ENCODE data around the gene MAMDC4. TPM values are rescaled to one million over a fixed set of nuclear protein-coding genes. Genes with fewer than 3 reads are reported as not detected.

The MAMDC4 gene
- total RNA-seq, 2 donors from 2014 or later, result 6.8 to 15.4 TPM

DNA sequence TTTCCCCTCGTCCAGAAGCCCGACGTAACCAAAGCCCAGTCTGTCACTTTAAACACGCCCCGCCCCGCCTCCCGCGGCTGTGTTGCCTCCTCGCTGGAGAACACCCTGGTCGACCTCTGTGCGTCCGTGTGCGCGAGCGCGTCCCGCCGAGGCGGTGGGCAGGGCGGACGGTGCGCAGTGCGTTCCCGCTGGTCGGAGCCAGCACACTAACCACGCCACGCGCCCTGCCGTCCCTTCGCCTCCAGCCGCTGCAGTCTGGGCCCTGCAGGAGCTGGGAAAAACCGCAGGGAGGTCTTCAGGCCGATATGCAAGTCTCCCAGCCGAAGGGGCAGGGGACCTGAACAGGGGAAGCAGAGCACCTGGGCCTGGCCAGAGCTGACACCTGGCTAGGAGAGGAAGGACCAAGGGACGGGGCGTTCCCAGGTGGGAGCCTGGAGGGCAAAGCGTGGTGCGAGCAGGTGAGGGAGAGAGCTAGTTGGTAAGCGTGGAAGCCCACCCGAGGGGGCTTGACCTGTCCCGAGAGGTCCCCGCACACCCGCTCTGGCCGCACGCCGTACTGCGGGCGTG, 4.2 kb upstream of the MAMDC4 start:
- Mint-ChIP-seq H3K4me3 (peak overlapping the region; percentile 78), H3K4me1 (peaks cover 2% of the 10 kb centered on the region), H3K9me3 (peaks cover 12% of the 10 kb centered on the region), H3K27me3 (ENCODE audit: insufficient read depth) (peaks cover 33% of the 10 kb centered on the region), H3K27ac (peak overlapping the region; percentile 89), H3K36me3 (ENCODE audit: low read depth) (no peaks in the 10 kb centered on the region)
- Histone ChIP-seq H3K4me1 (ENCODE audit: control insufficient read depth, insufficient read depth, low read length) (peaks cover 8% of the 10 kb centered on the region), H3K9ac (ENCODE audit: extremely low read depth, low read length, poor library complexity, severe bottlenecking) (peak overlapping the region; percentile 74), H3K36me3 (ENCODE audit: control insufficient read depth, insufficient read depth, low read length) (peaks cover 10% of the 10 kb centered on the region), H3K9me3 (ENCODE audit: control insufficient read depth, low read length) (no peaks in the 10 kb centered on the region), H3K27ac (ENCODE audit: low read depth, low read length) (peak overlapping the region; percentile 89), H3K4me3 (ENCODE audit: low read length) (peak overlapping the region; percentile 93), H3K27me3 (ENCODE audit: control insufficient read depth, insufficient read depth, low read length, poor library complexity, severe bottlenecking) (no peaks in the 10 kb centered on the region)
- WGBS, 2 experiments (ENCODE audit: insufficient coverage in 1 of 2, insufficient read length in 1 of 2), result 1 to 2% methylated on average over 34 to 48 of the region's 48 CpGs
- peak; percentile 94 for DNase-seq
- TF ChIP-seq, protein P1, sequence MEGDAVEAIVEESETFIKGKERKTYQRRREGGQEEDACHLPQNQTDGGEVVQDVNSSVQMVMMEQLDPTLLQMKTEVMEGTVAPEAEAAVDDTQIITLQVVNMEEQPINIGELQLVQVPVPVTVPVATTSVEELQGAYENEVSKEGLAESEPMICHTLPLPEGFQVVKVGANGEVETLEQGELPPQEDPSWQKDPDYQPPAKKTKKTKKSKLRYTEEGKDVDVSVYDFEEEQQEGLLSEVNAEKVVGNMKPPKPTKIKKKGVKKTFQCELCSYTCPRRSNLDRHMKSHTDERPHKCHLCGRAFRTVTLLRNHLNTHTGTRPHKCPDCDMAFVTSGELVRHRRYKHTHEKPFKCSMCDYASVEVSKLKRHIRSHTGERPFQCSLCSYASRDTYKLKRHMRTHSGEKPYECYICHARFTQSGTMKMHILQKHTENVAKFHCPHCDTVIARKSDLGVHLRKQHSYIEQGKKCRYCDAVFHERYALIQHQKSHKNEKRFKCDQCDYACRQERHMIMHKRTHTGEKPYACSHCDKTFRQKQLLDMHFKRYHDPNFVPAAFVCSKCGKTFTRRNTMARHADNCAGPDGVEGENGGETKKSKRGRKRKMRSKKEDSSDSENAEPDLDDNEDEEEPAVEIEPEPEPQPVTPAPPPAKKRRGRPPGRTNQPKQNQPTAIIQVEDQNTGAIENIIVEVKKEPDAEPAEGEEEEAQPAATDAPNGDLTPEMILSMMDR (conservative IDR thresholded peaks at IDR 0.05), result no peak

- Histone ChIP-seq H3K9ac (ENCODE audit: extremely low read depth, low read length, poor library complexity, severe bottlenecking) (peak overlapping the region; percentile 74), H3K4me3 (ENCODE audit: low read length) (peak overlapping the region; percentile 93), H3K27ac (ENCODE audit: low read depth, low read length) (peak overlapping the region; percentile 89), H3K9me3 (ENCODE audit: control insufficient read depth, low read length) (no peaks in the 10 kb centered on the region), H3K4me1 (ENCODE audit: control insufficient read depth, insufficient read depth, low read length) (peaks cover 8% of the 10 kb centered on the region), H3K27me3 (ENCODE audit: control insufficient read depth, insufficient read depth, low read length, poor library complexity, severe bottlenecking) (no peaks in the 10 kb centered on the region), H3K36me3 (ENCODE audit: control insufficient read depth, insufficient read depth, low read length) (peaks cover 10% of the 10 kb centered on the region)
- 0% methylated on average over 6 to 49 of the region's 53 CpGs for WGBS, 2 experiments (ENCODE audit: insufficient coverage in 1 of 2, insufficient read length in 1 of 2)
- Mint-ChIP-seq H3K4me1 (peaks cover 2% of the 10 kb centered on the region), H3K27ac (peak overlapping the region; percentile 88), H3K9me3 (peaks cover 12% of the 10 kb centered on the region), H3K4me3 (peak overlapping the region; percentile 78), H3K36me3 (ENCODE audit: low read depth) (no peaks in the 10 kb centered on the region), H3K27me3 (ENCODE audit: insufficient read depth) (peaks cover 31% of the 10 kb centered on the region)
- DNase-seq, result peak; percentile 86
- TF ChIP-seq, protein P1 (conservative IDR thresholded peaks at IDR 0.05), result no peak
Measured at GRCh38 chr9:136848393-136849037, 3.6 kb upstream of the MAMDC4 start.

GRCh38 chr9:136849038-136849959, 2.8 kb upstream of the MAMDC4 start, which contains the start of gene PHPT1:
Gene PHPT1, plus strand, starts transcription at chr9:136849409. Its CDS starts 22 bp downstream, at chr9:136849431.
- Histone ChIP-seq H3K36me3 (ENCODE audit: control insufficient read depth, insufficient read depth, low read length) (peaks cover 10% of the 10 kb centered on the region), H3K9ac (ENCODE audit: extremely low read depth, low read length, poor library complexity, severe bottlenecking) (peak within 1 kb of the TSS; percentile 74), H3K27me3 (ENCODE audit: control insufficient read depth, insufficient read depth, low read length, poor library complexity, severe bottlenecking) (no peaks in the 10 kb centered on the region), H3K4me1 (ENCODE audit: control insufficient read depth, insufficient read depth, low read length) (peaks cover 8% of the 10 kb centered on the region), H3K9me3 (ENCODE audit: control insufficient read depth, low read length) (no peaks in the 10 kb centered on the region), H3K27ac (ENCODE audit: low read depth, low read length) (peak within 1 kb of the TSS; percentile 89), H3K4me3 (ENCODE audit: low read length) (peak within 1 kb of the TSS; percentile 93)
- Mint-ChIP-seq H3K27me3 (ENCODE audit: insufficient read depth) (peaks cover 25% of the 10 kb centered on the region), H3K4me3 (peak within 1 kb of the TSS; percentile 78), H3K4me1 (peaks cover 2% of the 10 kb centered on the region), H3K9me3 (peaks cover 12% of the 10 kb centered on the region), H3K36me3 (ENCODE audit: low read depth) (no peaks in the 10 kb centered on the region), H3K27ac (peak within 1 kb of the TSS; percentile 94)
- DNase-seq, result peak; percentile 99
- WGBS, 2 experiments (ENCODE audit: insufficient coverage in 1 of 2, insufficient read length in 1 of 2), result 0 to 1% methylated on average over 30 to 77 of the region's 77 CpGs
- TF ChIP-seq, protein P1 (conservative IDR thresholded peaks at IDR 0.05), result no peak

Measured in endodermal cell (in vitro differentiated cells).